ENCODE data around the gene PRRT4. TPM values are rescaled to one million over a fixed set of nuclear protein-coding genes. Genes with fewer than 3 reads are reported as not detected.

PRRT4 gene
- total RNA-seq, 1 experiment from 2014 or later, result not detected

DNA sequence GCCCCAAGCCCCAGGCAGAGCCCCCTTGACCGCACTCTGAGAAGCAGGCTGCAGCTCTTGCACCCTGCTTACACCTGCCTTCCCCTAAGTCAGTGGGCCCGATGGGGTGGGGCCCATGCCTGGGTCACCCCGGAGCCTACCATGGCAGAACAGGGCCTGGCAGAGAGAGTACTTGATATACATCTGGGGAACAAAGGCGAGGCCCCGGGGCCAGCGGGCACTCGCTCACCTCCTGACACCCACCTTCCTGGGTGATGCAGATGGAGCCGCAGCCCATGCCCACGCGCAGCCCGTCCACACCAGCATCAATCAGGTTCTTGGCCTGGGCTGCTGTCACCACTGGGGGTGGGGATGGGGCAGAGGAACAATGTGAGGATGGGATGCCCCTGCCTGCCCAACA is 34.9 kb upstream of the PRRT4 start:
- no peak for DNase-seq (ENCODE audit: low read depth)

DNA sequence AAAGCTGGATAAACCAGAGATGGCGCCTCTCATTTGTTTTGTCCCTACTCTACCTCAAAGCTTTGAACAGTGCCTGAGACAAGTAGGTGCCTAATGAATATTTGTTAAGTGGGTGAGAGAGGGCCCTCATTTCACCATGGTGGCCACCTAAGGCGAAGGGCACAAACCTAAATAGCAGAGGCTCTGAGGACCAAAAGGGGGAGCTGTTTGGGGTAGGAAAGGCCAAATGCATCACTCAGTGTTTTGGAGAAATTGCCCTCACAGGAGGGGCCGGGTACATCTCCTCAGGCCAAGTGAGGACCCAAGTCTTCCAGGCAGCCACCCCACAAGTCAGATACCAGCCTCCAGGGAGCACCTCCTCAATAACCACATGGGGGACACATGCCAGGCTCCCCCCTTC is 34.3 kb upstream of the PRRT4 start:
- no peak for DNase-seq (ENCODE audit: low read depth)

GRCh38 chr7:128394904-128395496 is 33.5 kb upstream of the PRRT4 start:
- no peak for DNase-seq (ENCODE audit: low read depth)

DNA sequence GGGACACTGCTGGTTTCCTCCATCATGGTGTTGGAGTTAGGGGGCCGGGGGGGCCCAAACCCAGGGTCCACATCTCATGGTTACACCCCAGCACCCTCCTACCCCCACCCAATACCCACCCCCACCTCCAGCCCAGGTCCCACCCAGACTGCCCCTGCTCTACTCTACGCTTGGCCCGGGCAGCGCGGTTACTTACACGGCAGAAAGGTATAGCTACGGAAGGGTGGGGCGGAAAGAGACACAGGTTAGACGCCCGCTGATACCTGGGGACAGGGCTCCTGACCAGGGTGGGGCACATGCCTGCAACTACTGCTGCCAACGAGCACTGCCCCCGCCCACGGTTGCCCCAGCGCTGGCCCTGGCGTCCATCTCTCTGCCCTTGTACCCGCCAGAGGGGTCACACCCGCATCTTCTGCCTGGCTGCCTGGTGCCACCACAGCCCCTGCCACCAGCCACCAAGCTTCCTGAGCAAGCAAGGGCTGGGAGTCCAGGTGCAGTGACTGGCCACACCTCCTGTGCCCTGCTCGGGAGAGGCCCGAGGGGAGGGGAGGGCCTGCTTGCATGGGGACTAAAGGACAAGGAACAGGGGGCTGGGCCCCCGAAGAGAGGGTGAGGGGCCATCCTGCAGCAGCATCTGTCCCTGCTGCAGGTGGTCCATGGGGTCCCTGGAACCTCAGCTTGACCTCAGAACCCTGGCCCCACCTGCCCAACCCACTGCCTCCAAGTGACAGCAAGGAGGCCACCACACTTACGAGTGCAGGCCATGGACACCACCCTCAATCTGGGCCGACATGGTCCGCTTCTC is 32.2 kb upstream of the PRRT4 start:
- no peak for DNase-seq (ENCODE audit: low read depth)

DNA sequence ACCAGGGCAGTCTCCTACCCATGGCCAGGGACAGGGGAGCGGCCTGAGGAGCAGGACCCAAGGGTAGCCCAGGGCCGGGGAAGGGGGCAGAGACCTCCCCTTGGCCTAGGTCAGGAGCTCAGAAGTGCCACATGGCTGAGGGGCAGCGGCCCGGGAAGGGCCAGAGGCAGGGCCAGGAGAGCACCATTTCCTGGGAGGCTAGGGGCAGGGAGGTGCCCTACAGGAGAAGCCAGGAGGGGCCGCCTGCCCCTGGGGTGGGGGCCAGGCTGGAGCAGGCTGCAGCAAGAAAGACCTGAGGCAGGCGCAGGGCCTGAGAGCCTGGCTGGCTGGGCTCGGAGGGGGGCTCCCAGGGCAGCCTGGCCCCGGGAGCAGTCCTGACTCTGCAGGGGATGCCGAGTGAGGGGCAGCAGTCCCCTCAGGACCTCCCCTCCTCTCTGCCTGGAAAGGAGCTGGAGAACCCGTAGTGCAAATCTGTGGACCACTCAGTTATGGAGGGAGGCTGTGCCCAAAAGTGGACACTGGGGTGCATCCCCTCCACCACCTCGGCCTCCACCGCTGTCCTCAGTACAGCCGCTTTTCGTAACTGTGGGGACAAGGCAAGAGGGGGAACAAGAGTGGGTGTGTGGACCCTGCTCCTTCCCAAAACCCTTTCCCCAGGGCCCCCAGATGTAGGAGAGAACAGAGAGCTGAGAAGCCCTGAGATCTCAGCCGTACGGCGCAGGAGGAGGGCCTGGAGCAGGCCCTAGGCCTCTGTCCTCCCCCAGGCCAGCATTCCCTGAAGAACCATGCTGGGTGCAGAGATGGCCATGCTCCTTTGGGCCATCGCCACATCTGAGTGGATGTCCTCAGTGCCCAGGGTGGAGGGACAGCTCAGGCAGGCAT is 31.2 kb upstream of the PRRT4 start:
- DNase-seq (ENCODE audit: low read depth), result no peak

DNA sequence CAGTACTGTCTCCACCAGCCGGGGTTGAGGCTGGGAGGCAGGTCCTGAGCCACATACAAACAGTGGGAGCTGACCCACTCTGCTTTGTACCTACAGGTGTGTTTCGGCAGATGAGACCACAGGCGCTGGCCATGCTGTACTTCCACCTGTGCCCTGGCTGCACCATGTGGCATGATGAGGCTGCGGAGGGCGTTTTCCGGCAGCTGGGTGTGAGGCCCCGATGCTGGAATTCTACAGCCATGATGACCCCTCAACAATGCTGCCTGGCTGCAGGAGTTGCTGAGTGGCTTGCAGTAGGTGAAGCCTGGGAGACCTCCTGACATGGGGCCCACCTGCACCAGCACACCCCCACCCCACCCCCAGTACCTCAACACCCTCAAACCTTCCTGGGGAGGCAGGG is 30.3 kb upstream of the PRRT4 start:
- DNase-seq (ENCODE audit: low read depth), result no peak

DNA sequence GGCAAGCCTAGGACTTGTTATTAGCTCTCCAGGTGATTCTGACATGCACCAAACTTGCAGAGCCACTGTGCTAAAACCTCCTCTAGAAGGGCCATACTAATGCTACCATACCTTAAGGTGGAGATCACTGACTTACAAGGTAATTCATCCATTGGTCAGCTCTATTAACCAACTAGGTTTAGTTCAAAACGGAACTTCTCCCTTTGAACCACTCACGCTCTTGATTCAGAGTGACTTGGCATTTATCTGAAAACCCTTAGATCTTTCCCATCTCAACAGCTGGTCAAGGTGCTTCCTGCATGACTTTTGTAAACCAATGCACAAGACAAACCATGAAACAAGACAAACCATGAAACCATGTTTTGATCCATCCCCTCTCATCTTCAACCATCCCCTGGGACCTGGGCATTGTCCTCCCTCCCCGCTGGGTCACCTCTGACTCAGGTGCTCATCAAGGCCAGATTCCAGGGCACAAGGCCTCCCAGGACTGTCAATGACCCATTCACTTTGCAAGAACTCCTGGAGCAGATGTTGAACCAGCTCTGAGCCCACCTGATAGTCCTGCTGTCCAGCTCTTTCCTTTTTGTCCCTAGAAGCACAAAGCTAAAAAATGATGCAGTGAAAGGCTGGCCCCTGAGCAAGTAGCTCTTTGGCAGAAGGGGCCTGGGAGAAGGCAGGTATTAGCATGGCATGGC is 29.5 kb upstream of the PRRT4 start:
- no peak for DNase-seq (ENCODE audit: low read depth)

DNA sequence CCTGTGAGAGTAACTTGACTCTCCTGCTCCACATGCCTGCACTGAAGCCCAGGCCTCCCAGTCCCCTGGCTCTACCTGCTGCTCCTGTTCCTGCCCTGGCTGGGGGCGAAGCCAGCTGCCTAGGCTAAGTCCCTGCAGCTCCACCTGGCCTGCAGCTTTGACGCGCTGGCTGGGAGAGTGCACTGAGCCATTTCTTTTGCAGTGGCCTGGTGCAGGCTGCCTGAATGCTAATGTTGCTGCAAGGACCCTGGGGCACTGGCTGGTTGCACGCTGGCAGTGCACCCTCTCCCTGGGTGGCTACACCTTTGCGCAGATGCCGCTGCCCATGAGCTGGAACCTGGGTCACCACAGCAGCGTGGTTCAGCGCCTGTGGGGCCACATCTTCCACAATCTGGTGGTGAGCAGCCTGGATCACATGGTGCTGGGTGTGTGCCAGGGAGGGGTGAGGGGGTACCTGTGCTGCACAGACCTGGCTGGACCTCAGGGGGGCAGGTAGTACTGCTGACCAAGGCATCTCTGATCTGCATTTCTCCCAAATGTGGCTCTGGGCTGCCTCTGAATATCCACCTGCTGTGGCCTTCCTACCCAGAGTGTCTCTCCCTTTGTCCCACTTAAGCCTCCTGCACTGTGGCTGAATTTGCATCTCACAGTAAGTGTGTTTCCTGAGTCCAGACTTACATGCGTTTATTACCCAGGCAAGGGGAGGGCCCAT is 28.3 kb upstream of the PRRT4 start:
- no peak for DNase-seq (ENCODE audit: low read depth)

DNA sequence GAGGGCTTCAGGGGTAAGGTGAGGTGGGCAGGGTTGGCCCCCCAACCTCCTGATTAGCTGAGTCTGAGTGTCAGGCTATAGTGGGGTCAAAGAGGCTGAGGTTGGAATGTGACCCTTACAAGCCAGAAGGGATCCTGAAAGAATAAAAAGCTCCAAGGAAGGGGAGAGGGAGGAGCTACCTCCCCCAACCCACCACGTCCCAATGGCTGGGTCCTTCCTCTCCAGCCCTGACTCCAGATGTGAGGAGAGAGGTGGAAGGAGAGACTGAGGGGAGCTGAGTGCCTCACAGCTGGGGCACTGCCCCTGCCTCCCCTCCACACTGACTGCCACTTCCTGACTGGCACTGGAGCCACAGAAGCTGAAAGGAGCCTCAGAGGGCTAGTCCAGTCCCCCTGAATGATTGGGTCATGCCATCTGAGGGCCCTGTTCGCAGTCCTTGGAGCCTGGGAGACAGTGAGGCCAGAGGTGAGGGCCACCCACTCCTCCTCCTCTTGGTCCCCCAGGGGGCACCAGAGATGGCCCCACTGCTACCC is 27.7 kb upstream of the PRRT4 start:
- DNase-seq (ENCODE audit: low read depth), result no peak

DNA sequence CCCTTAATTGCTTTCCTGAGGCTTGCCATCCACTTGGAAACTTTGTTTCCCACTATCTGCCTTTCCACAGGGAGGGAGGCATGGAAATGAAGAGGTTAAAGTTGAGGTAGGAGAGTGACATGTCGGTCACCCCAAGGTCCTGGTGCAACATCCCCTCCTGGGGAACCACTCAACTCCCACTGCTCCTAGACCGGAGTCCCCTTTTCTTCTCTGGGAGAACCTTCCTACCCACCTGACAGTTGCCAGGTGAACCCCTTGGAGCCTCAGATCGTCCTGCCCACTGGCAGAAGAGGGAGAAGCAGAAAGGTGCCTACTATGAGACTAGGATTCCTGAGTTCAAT is 26.6 kb upstream of the PRRT4 start:
- no peak for DNase-seq (ENCODE audit: low read depth)

DNA sequence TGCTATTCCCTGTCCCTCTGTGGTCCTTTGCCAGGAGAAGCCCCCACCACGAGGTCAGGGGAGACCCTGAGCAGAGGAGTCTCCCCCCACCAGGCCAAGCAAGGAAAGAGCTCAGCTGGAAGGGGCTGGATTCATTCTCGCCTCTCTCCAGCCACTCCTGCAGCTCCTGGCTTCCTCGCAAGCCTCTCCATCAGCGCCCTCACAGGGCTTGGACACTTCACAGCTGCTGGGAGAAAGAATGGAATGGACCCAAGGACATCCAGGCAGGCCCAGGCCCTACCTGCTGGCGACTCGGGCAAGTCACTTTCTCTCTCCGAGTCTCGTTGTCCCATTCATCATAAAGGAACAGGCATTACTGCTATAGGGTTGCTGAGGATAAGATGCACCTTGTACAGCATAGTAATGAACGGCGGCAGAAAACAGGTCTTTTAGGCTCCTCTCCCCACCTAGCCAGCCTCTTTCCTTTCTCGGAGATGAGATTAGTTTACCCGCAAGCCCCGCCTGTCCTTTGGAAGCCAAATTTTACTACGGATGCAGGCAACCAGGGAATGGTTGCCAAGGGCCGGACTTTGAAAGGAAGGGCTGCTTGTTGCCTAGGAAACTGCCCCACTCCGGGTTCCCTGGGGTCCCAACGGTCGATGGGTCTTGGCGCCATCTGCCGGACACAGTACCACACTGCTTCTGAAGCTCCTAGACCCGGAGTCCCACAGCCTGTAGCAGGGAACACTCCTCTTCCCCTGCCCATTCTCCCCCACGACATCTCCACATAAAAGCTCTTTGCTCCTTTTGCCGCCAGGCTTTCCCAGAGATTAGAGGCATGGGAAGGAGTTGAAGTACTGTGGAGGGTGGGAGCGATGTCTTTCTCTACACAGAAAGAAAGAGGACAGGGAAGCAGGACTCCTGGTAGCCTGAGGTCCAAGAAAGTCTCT is 26.0 kb upstream of the PRRT4 start:
- peak; percentile 70 for DNase-seq (ENCODE audit: low read depth)

DNA sequence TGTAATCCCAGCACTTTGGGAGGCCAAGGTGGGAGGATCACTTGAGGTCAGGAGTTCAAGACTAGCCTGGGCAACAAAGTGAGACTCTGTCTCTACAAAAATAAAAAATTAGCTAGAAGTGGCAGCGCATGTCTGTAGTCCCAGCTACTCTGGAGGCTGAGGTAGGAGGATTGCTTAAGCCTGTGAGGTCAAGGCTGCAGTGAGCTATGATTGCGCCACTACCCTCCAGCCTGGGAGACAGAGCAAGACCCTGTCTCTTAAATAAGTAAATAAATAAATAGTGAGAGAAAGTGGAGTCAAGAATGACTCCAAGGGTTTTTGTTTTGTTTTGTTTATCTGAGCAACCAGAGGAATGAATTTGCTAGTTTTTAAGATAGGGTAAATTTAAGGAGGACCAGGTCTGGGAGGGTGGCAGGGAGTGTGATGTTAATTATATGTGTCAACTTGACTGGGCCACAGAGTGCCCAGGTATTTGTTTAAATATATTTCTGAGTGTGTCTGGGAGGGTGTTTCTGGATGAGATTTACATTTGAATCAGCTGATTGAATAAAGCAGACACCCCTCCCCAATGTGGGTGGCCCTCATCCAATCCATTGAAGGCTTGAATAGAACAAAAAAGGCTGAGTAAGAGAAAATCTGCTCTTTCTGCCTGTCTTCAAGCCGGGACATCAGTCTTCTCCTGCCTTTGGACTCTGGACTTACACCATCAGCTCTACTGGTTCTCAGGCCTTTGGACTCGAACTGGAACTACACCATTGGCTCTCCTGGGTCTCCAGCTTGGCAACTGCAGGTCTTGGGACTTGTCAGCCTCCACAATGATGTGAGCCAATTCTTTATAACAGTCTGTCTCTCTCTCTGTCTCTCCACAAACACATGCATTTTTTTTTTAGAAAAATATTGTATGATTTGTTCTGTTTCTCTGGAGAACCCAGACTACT is 24.8 kb upstream of the PRRT4 start:
- DNase-seq (ENCODE audit: low read depth), result no peak

DNA sequence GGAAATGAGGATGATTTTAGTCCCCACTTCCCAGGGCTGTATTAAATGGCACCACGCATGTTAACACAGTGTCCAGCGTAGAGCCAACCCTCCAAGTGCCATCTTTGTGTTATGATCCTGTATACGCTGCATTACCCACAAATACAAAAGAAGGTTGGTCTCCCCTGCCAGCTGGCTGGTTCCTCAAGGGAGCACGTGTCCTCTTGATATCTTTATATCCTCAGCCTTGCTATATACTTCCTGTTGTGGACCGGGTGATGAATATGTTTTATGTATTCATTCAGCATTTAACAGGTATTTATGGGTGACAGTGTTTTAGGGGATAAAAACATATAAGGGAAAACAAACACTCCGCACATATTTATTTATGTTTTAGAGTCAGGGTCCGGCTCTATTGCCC is 23.2 kb upstream of the PRRT4 start:
- no peak for DNase-seq (ENCODE audit: low read depth)

GRCh38 chr7:128383776-128384175 is 22.3 kb upstream of the PRRT4 start:
- no peak for DNase-seq (ENCODE audit: low read depth)

- DNase-seq (ENCODE audit: low read depth), result no peak
These were observed 19.8 kb upstream of the PRRT4 start for GRCh38 chr7:128381161-128381821.

DNA sequence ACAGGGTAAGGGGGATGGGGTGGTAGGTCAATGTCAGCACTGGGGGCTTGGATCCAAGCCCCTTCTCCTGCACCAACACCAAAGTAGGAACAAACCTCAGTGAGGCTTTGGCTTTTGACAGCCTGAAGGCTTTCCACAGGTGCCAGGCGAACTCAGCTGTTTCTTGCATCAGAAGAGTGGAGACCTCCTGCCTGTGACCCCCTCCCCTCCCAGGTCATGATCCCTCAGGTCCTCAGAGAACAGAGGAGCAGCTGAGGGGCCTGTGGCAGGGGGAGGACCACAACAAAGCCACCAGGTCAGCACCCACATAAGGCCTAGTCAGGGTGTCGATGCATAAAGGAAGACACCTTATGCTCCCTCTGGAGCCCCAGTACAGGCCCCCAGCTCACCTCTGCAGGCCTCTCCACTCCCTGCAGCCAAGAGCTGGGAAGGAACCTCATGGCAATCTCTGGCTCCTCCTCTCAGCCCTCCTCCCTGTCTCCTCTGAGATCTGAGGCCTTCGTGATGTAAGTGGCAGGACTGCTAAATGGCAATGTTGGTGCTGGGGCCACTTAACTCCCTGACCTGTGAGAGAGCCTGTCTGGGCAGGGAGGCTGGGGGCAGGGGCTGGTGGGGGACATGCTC is 19.1 kb upstream of the PRRT4 start:
- no peak for DNase-seq (ENCODE audit: low read depth)

- DNase-seq (ENCODE audit: low read depth), result no peak
These were observed 18.5 kb upstream of the PRRT4 start for GRCh38 chr7:128379900-128380479.

Data from HT1080 (cell line).